H1 (cell line): ENCODE data around the gene GJB4. TPM values are rescaled to one million over a fixed set of nuclear protein-coding genes. Genes with fewer than 3 reads are reported as not detected.

ENCODE experiments used
- CTCF ChIA-PET: fragments of 300-600 bp; sonication (Branson Sonifier 250); formaldehyde crosslinking; loops from one replicate; lab custom pipeline; 2021; ENCODE audit not compliant: partially characterized antibody; lab: Charles Lee
- POLR2A ChIA-PET: fragments of 300-600 bp; sonication (Branson Sonifier 250); formaldehyde crosslinking; loops from one replicate; lab custom pipeline; 2021; ENCODE audit warnings: inconsistent platforms; ENCODE audit not compliant: partially characterized antibody; lab: Charles Lee
- DNase-seq, 2 experiments: peaks; one replicate each; pipeline versions ENCODE4 v3.0.0 to v3.0.0-alpha.2; 2010 to 2022; ENCODE audit warnings: low spot score in 2 of 2, low read depth in 1 of 2, mixed read lengths in 1 of 2
- FAIRE-seq: peaks from 2 replicates; lab custom pipeline; 2011; peaks lifted over from hg19 to GRCh38; lab: Jason Lieb, UNC
- H2AFZ ChIP-seq: 2 replicates; pipeline ENCODE4 v1.8.1; 2012; ENCODE audit warnings: low read length, inconsistent platforms
- H2AK5ac ChIP-seq: 2 replicates; pipeline ENCODE4 v1.6.1; 2013; ENCODE audit warnings: low read depth, low read length
- H2BK120ac ChIP-seq: replicated peaks from 2 replicates; pipeline ENCODE3; 2013; ENCODE audit warnings: low read depth, low read length, inconsistent platforms
- H2BK12ac ChIP-seq: 2 replicates; pipeline ENCODE4 v1.6.1; 2013; ENCODE audit warnings: low read depth, low read length
- H2BK15ac ChIP-seq: 2 replicates; pipeline ENCODE4 v1.6.1; 2013; ENCODE audit warnings: low read length
- H2BK20ac ChIP-seq: 2 replicates; pipeline ENCODE4 v1.6.1; 2013; ENCODE audit warnings: low read length
- H2BK5ac ChIP-seq: 2 replicates; pipeline ENCODE4 v1.6.1; 2013; ENCODE audit warnings: low read depth, low read length
- H3K14ac ChIP-seq: 2 replicates; pipeline ENCODE4 v1.6.1; 2013; ENCODE audit warnings: inconsistent platforms; ENCODE audit not compliant: insufficient read length
- H3K18ac ChIP-seq: 2 replicates; pipeline ENCODE4 v1.6.1; 2013; ENCODE audit warnings: low read length; ENCODE audit errors: extremely low read depth
- H3K23ac ChIP-seq: 2 replicates; pipeline ENCODE4 v1.6.1; 2013; ENCODE audit warnings: inconsistent platforms; ENCODE audit not compliant: insufficient read length
- H3K23me2 ChIP-seq: 2 replicates; pipeline ENCODE4 v1.6.1; 2013; ENCODE audit warnings: low read depth, low read length
- H3K27ac ChIP-seq: 2 replicates; pipeline ENCODE4 v1.6.1; 2011; ENCODE audit warnings: low read depth, low read length, inconsistent platforms
- H3K27me3 ChIP-seq, 4 experiments: replicated peaks in 1 of 4; 1 replicate in 1 of 4; 2 replicates in 3 of 4; pipeline versions ENCODE4 v1.6.1 to v1.8.1; 2011 to 2013; ENCODE audit warnings: low read length in 3 of 4, mild to moderate bottlenecking in 3 of 4, inconsistent platforms in 2 of 4, mixed read lengths in 2 of 4, moderate library complexity in 1 of 4; ENCODE audit not compliant: control insufficient read depth in 3 of 4, insufficient read depth in 3 of 4; ENCODE audit errors: extremely low read depth in 1 of 4
- H3K36me3 ChIP-seq, 4 experiments: 2 replicates each; pipeline versions ENCODE4 v1.6.1 to v1.8.1; 2011 to 2013; ENCODE audit warnings: mild to moderate bottlenecking in 4 of 4, low read length in 3 of 4, moderate library complexity in 2 of 4, control low read depth in 1 of 4, inconsistent platforms in 1 of 4; ENCODE audit not compliant: insufficient read depth in 4 of 4, control insufficient read depth in 2 of 4
- H3K4ac ChIP-seq: replicated peaks from 2 replicates; pipeline ENCODE3; 2013; ENCODE audit warnings: low read length, low read depth, mixed read lengths, inconsistent platforms; ENCODE audit not compliant: insufficient read length
- H3K4me1 ChIP-seq, 4 experiments: replicated peaks in 1 of 4; 1 replicate in 1 of 4; 2 replicates in 3 of 4; pipeline versions ENCODE4 v1.6.1 to v1.8.1; 2011 to 2013; ENCODE audit warnings: low read length in 3 of 4, inconsistent platforms in 2 of 4, mixed read lengths in 1 of 4; ENCODE audit not compliant: insufficient read depth in 4 of 4, control insufficient read depth in 3 of 4
- H3K4me2 ChIP-seq, 2 experiments: 2 replicates each; pipeline versions ENCODE4 v1.6.1 to v1.8.1; 2011 to 2013; ENCODE audit warnings: low read depth in 2 of 2, low read length in 2 of 2, control low read depth in 1 of 2, inconsistent platforms in 1 of 2, mild to moderate bottlenecking in 1 of 2; ENCODE audit not compliant: insufficient read depth in 1 of 2
- H3K4me3 ChIP-seq, 4 experiments: fragments of 200-600, 300-600 bp in 1 of 4; sonication (generic), shearing (Covaris generic), sonication (Bioruptor Twin) in 1 of 4; 2 replicates each; pipeline versions ENCODE4 v1.5.1 to v1.8.1; 2011 to 2016; ENCODE audit warnings: low read length in 4 of 4, low read depth in 3 of 4, control low read depth in 2 of 4, inconsistent platforms in 2 of 4, mild to moderate bottlenecking in 2 of 4, mixed read lengths in 1 of 4, moderate library complexity in 1 of 4; ENCODE audit not compliant: insufficient read depth in 2 of 4; ENCODE audit errors: extremely low read depth in 1 of 4
- H3K56ac ChIP-seq: replicated peaks from 2 replicates; pipeline ENCODE3; 2013; ENCODE audit warnings: low read depth, mild to moderate bottlenecking, mixed read lengths, low read length, inconsistent platforms; ENCODE audit not compliant: insufficient read length
- H3K79me1 ChIP-seq: 2 replicates; pipeline ENCODE4 v1.6.1; 2013; ENCODE audit warnings: low read depth, low read length, control low read depth
- H3K79me2 ChIP-seq, 2 experiments: 2 replicates each; pipeline versions ENCODE4 v1.6.1 to v1.8.1; 2012 to 2013; ENCODE audit warnings: low read length in 2 of 2, mild to moderate bottlenecking in 2 of 2, inconsistent platforms in 1 of 2; ENCODE audit not compliant: insufficient read depth in 2 of 2, control insufficient read depth in 1 of 2
- H3K9ac ChIP-seq, 4 experiments: replicated peaks in 1 of 4; 1 replicate in 1 of 4; 2 replicates in 3 of 4; pipeline versions ENCODE4 v1.6.1 to v1.8.1; 2011 to 2013; ENCODE audit warnings: low read depth in 3 of 4, low read length in 3 of 4, control low read depth in 2 of 4, mild to moderate bottlenecking in 2 of 4, moderate library complexity in 2 of 4, inconsistent platforms in 1 of 4; ENCODE audit errors: extremely low read depth in 1 of 4
- H3K9me3 ChIP-seq, 2 experiments: 2 replicates each; pipeline versions ENCODE4 v1.6.1 to v1.8.1; 2012 to 2013; ENCODE audit warnings: mild to moderate bottlenecking in 2 of 2, moderate library complexity in 2 of 2, control low read depth in 1 of 2, inconsistent platforms in 1 of 2, low read depth in 1 of 2, low read length in 1 of 2, mixed read lengths in 1 of 2; ENCODE audit not compliant: insufficient read depth in 2 of 2
- H4K20me1 ChIP-seq, 2 experiments: replicated peaks in 1 of 2; 2 replicates each; pipeline versions ENCODE3 to v1.8.1; 2011 to 2013; ENCODE audit warnings: inconsistent platforms in 2 of 2, low read length in 2 of 2, mild to moderate bottlenecking in 1 of 2; ENCODE audit not compliant: insufficient read depth in 2 of 2, control insufficient read depth in 1 of 2
- H4K5ac ChIP-seq: 2 replicates; pipeline ENCODE4 v1.6.1; 2013; ENCODE audit warnings: low read length, low read depth, mixed read lengths, inconsistent platforms; ENCODE audit not compliant: insufficient read length
- H4K8ac ChIP-seq: 2 replicates; pipeline ENCODE4 v1.8.0; 2013; ENCODE audit warnings: mild to moderate bottlenecking, moderate library complexity, low read length, inconsistent platforms; ENCODE audit not compliant: insufficient read depth; ENCODE audit errors: extremely low read depth
- H4K91ac ChIP-seq: replicated peaks from 2 replicates; pipeline ENCODE3; 2013; ENCODE audit warnings: low read length, mixed read lengths, inconsistent platforms; ENCODE audit not compliant: insufficient read length
- CBX8 ChIP-seq: fragments of 300-800, 300-1000 bp; sonication (generic); IDR thresholded peaks from 2 replicates; pipeline ENCODE4 v1.7.1; 2016; ENCODE audit warnings: low read depth, low read length, borderline replicate concordance
- CHD1 ChIP-seq: IDR thresholded peaks from 2 replicates; pipeline ENCODE4 v1.6.1; 2012; ENCODE audit warnings: low read depth, low read length, improper control_type of control experiment
- CREB1 ChIP-seq: IDR thresholded peaks from 2 replicates; pipeline ENCODE4 v1.6.1; 2012; ENCODE audit warnings: inconsistent platforms
- HDAC2 ChIP-seq, 2 experiments: fragments of 300-600 bp in 1 of 2; sonication (generic) in 1 of 2; IDR thresholded peaks; 2 replicates each; pipeline ENCODE4 v1.6.1; 2011 to 2012; ENCODE audit warnings: low read depth in 2 of 2, low read length in 2 of 2, mild to moderate bottlenecking in 2 of 2, moderate library complexity in 2 of 2, borderline replicate concordance in 1 of 2, inconsistent platforms in 1 of 2
- NRF1 ChIP-seq: IDR thresholded peaks from 2 replicates; pipeline ENCODE4 v1.6.1; 2011; ENCODE audit warnings: mild to moderate bottlenecking, low read depth, low read length, improper control_type of control experiment
- RAD21 ChIP-seq, 2 experiments: IDR thresholded peaks in 1 of 2; conservative IDR thresholded peaks in 1 of 2; 2 replicates each; pipeline ENCODE4 v1.6.1; 2011; ENCODE audit warnings: low read depth in 2 of 2, low read length in 2 of 2, improper control_type of control experiment in 1 of 2, inconsistent platforms in 1 of 2, mild to moderate bottlenecking in 1 of 2, moderate library complexity in 1 of 2
- RFX5 ChIP-seq: IDR thresholded peaks from 2 replicates; pipeline ENCODE4 v1.6.1; 2011; ENCODE audit warnings: low read depth, low read length, improper control_type of control experiment, borderline replicate concordance
- RNF2 ChIP-seq: fragments of 200-900, 300-1000 bp; sonication (generic); IDR thresholded peaks from 2 replicates; pipeline ENCODE4 v1.7.1; 2016; ENCODE audit warnings: borderline replicate concordance, low read depth, mild to moderate bottlenecking, antibody characterized with exemption, low read length; ENCODE audit not compliant: poor library complexity, severe bottlenecking; ENCODE audit errors: missing control alignments
- RXRA ChIP-seq: IDR thresholded peaks from 2 replicates; pipeline ENCODE4 v1.6.1; 2011; ENCODE audit warnings: low read depth, mild to moderate bottlenecking, low read length, moderate library complexity; ENCODE audit not compliant: insufficient read depth
- SIX5 ChIP-seq: IDR thresholded peaks from 2 replicates; pipeline ENCODE4 v1.6.1; 2011; ENCODE audit warnings: mild to moderate bottlenecking, low read depth, low read length
- SP1 ChIP-seq: IDR thresholded peaks from 2 replicates; pipeline ENCODE4 v1.6.1; 2011; ENCODE audit warnings: low read depth, low read length
- WGBS, 2 experiments: shearing (Covaris generic) in 1 of 2; methylation state at CpG; one replicate each; pipeline versions ENCODE4 v1.1.6 to v1.1.7; 2013 to 2015; ENCODE audit warnings: low lambda C conversion rate in 2 of 2, mixed read lengths in 2 of 2, inconsistent platforms in 1 of 2, low coverage in 1 of 2, missing lambda C conversion rate in 1 of 2; ENCODE audit not compliant: insufficient replicate concordance in 2 of 2, insufficient coverage in 1 of 2, insufficient read length in 1 of 2; ENCODE audit errors: extremely low coverage in 1 of 2, missing lambda C conversion rate in 1 of 2; 5-methylcytosine and 5-hydroxymethylcytosine counted together
- polyA plus RNA-seq, 7 experiments: library from polyadenylated mRNA; depleted of rRNA in 3 of 7; stranded (reverse) in 5 of 7; unstranded in 2 of 7; fragments of >200 nt in 5 of 7; fragments of 200-250 nt in 2 of 7; gene quantifications; 1 replicate in 5 of 7; 2 replicates in 1 of 7; 4 replicates in 1 of 7; pipeline versions ENCODE4 v1.2.1 to v1.2.3, GENCODE V29; 2011 to 2013; ENCODE audit warnings: missing spikeins in 2 of 7, mixed read lengths in 2 of 7
- total RNA-seq: library from RNA; stranded (reverse); fragmentation: NEBNext Ultra II Directional; extraction: Animal tissue kit (Norgen Biotek cat#: 25700); gene quantifications from 2 replicates; pipeline ENCODE4 v1.2.1, GENCODE V29; 2021
- TF ChIP-seq, protein P1 (sequence below): IDR thresholded peaks from 2 replicates; pipeline ENCODE4 v1.6.1; 2012; ENCODE audit warnings: inconsistent platforms

GJB4 gene
- total and polyA plus RNA-seq, 2 of the 8 experiments (the other 6 are each of a cell fraction or from before 2014, with no cell fraction given) = 0.20 to 0.41 TPM

GRCh38 chr1:34715139-34715538, 44.4 kb upstream of the GJB4 start:
- no peaks in the 10 kb centered on the region for H3K36me3 ChIP-seq
- H2BK12ac ChIP-seq = no peak overlapping the region
- no peak overlapping the region for H2BK5ac ChIP-seq
- no peaks in the 10 kb centered on the region for H3K23me2 ChIP-seq
- ChIA-PET POLR2A (no interaction called here), CTCF (interaction anchor here (0.7 to 1.0 kb wide), 3 partner anchors 14 to 872 kb away, joined by 3 to 4 read pairs (median 3); no protein-coding TSS in a partner anchor)
- H3K4me3 ChIP-seq = no peak overlapping the region
- H4K5ac ChIP-seq = no peak overlapping the region
- no peak overlapping the region for H2BK20ac ChIP-seq
- no peak overlapping the region for H3K14ac ChIP-seq
- no peak overlapping the region for H3K56ac ChIP-seq
- 92% methylated on average over 3 of the region's 3 CpGs; no CpG with 5 or more reads in 1 of the 2 experiments for WGBS, 2 experiments
- no peak overlapping the region for H2AFZ ChIP-seq
- H3K79me2 ChIP-seq = no peaks in the 10 kb centered on the region
- H3K27me3 ChIP-seq = no peaks in the 10 kb centered on the region
- no peaks in the 10 kb centered on the region for H3K4me1 ChIP-seq
- H3K9ac ChIP-seq = no peak overlapping the region
- H2BK15ac ChIP-seq = no peak overlapping the region
- H2AK5ac ChIP-seq = no peak overlapping the region
- no peak for DNase-seq
- no peak overlapping the region for H3K23ac ChIP-seq
- FAIRE-seq = no peak
- H2BK120ac ChIP-seq = no peak overlapping the region
- no peak overlapping the region for H3K4me2 ChIP-seq
- no peak overlapping the region for H3K4ac ChIP-seq
- H4K91ac ChIP-seq = no peak overlapping the region
- H3K18ac ChIP-seq = no peak overlapping the region
- no peak overlapping the region for H3K27ac ChIP-seq
- H4K20me1 ChIP-seq = no peaks in the 10 kb centered on the region
- no peaks in the 10 kb centered on the region for H3K79me1 ChIP-seq
- H4K8ac ChIP-seq = no peak overlapping the region
- H3K9me3 ChIP-seq = no peaks in the 10 kb centered on the region
- TF ChIP-seq CBX8 (no peak), CHD1 (no peak), RAD21 (IDR thresholded peaks at IDR 0.05 in 1 of 2, conservative IDR thresholded peaks at IDR 0.05 in 1 of 2; ENCODE audit: low read depth in 2 of 2, low read length in 2 of 2) (no peak), SIX5 (no peak), CREB1 (no peak), RXRA (no peak), RFX5 (no peak), NRF1 (no peak), RNF2 (no peak), HDAC2 (IDR thresholded peaks at IDR 0.05; ENCODE audit: borderline replicate concordance in 1 of 2, low read depth in 2 of 2, low read length in 2 of 2) (no peak), SP1 (no peak)
- TF ChIP-seq, protein P1, sequence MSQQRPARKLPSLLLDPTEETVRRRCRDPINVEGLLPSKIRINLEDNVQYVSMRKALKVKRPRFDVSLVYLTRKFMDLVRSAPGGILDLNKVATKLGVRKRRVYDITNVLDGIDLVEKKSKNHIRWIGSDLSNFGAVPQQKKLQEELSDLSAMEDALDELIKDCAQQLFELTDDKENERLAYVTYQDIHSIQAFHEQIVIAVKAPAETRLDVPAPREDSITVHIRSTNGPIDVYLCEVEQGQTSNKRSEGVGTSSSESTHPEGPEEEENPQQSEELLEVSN = no peak
